ENCODE measurements around the gene CHD3. TPM values are rescaled to one million over a fixed set of nuclear protein-coding genes. Genes with fewer than 3 reads are reported as not detected.

Gene CHD3
- total RNA-seq, 2 donors from 2014 or later = 154 to 217 TPM

DNA sequence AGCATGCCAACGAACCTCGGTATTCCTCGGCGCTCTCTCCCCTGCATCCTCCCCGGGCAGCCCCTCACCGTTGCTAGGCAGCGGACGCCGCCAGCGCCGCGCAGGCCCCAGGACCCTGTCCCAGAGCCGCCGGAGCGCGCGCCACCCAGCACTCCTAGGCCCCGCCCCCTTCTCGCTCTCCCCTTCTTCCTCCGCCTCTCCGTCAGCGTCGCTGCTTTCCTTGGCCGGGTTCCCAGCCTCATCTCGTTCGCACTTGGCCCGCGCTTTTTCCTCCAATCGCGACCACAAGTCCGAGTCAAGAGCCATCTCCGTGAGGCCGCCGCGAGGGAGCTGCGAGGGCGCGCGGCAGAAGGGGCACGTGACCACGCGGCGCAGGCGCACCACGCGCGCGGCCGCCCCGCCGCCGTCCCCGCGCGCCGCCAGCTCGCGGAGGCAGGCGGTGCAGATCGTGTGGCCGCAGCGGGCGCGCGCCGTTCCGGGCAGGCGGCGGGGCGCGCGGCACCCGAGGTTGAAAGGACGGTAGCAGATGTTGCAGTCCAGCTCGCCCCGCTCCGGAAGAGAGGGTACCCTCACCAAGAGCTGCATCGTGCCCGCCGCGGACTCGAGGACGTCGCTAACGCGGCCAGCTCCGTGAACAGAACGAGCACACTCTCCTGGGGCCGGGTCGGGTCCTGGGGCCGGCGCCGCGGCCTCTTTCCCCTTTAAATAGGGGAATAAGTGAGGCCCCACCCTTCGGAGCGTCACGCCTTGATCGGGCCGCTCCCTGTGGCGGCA is 27.2 kb downstream of the CHD3 start, which contains the start of gene RNF227:
Gene RNF227 (minus strand): TSS at position 679 of the 774 bp plus-strand sequence. CDS start 94 bp downstream, at position 585.
- Mint-ChIP-seq H3K27ac (peak within 1 kb of the TSS; percentile 93), H3K4me1 (peaks cover 10% of the 10 kb centered on the region), H3K9me3 (no peaks in the 10 kb centered on the region), H3K4me3 (peak within 1 kb of the TSS; percentile 97), H3K36me3 (ENCODE audit: low read depth) (peaks cover 38% of the 10 kb centered on the region), H3K27me3 (no peaks in the 10 kb centered on the region)
- ATAC-seq (replicated peaks) = peak; percentile 85

- peak overlapping the region; percentile 97 for H3K4me3 Mint-ChIP-seq
- H3K27me3 Mint-ChIP-seq = no peaks in the 10 kb centered on the region
- H3K27ac Mint-ChIP-seq = peak overlapping the region; percentile 83
- peaks cover 10% of the 10 kb centered on the region for H3K4me1 Mint-ChIP-seq
- H3K9me3 Mint-ChIP-seq = no peaks in the 10 kb centered on the region
- peaks cover 38% of the 10 kb centered on the region for H3K36me3 Mint-ChIP-seq (ENCODE audit: low read depth)
- no peak for ATAC-seq (replicated peaks)
Measured at GRCh38 chr17:7916385-7916682, 27.7 kb downstream of the CHD3 start.

GRCh38 chr17:7916808-7917207 is 28.2 kb downstream of the CHD3 start:
- H3K27ac Mint-ChIP-seq = peak overlapping the region; percentile 83
- no peaks in the 10 kb centered on the region for H3K9me3 Mint-ChIP-seq
- ATAC-seq (replicated peaks) = no peak
- no peaks in the 10 kb centered on the region for H3K27me3 Mint-ChIP-seq
- H3K36me3 Mint-ChIP-seq (ENCODE audit: low read depth) = peaks cover 35% of the 10 kb centered on the region
- H3K4me3 Mint-ChIP-seq = peak overlapping the region; percentile 97
- H3K4me1 Mint-ChIP-seq = peaks cover 14% of the 10 kb centered on the region

- Mint-ChIP-seq H3K9me3 (no peaks in the 10 kb centered on the region), H3K27ac (peak overlapping the region; percentile 83), H3K4me1 (peaks cover 11% of the 10 kb centered on the region), H3K4me3 (peak overlapping the region; percentile 83), H3K36me3 (ENCODE audit: low read depth) (no peaks in the 10 kb centered on the region), H3K27me3 (no peaks in the 10 kb centered on the region)
- peak; percentile 43 for ATAC-seq (replicated peaks)
Measured at GRCh38 chr17:7922269-7922844, 33.8 kb downstream of the CHD3 start.

DNA sequence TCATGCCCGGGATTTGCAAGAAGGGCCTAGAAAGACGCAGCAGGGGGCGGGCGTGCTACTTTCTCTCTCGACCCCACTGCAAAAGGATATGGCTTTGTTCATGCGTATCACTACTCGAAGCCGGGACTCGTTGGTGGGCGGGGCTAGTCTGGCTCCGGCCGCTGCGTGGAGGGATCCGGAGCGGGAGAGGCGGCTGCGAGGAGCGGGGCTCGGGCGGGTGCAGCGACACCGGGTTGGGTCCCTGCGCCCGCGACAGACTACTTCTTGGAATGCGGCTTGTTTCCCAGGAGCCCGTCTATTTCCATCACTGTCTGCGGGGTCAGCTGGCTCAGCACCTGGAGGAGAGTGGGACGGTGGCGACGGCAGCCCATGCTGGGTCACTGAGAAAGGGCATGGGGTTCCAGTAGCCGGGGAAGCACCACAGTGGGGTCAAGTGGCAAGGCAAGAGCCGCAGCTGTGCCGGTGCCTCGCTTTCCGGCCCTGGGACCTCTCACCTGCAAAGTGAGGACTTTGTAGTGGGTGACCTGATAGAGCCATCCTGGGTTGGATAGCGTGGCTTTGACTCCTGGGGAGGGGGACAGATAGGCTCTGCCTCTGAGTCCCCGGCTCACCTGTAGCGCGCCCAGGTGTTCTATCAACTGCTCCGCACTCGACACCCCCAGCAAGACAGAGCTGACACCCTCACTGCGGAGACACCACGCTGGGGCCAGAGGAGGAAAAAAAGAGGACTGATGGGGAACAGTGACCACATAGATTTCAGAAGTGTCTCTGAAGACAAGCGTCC is 34.4 kb downstream of the CHD3 start:
- peaks cover 11% of the 10 kb centered on the region for H3K4me1 Mint-ChIP-seq
- peak overlapping the region; percentile 83 for H3K4me3 Mint-ChIP-seq
- H3K36me3 Mint-ChIP-seq (ENCODE audit: low read depth) = no peaks in the 10 kb centered on the region
- ATAC-seq (replicated peaks) = peak; percentile 95
- peak overlapping the region; percentile 83 for H3K27ac Mint-ChIP-seq
- H3K9me3 Mint-ChIP-seq = no peaks in the 10 kb centered on the region
- no peaks in the 10 kb centered on the region for H3K27me3 Mint-ChIP-seq

- no peak for ATAC-seq (replicated peaks)
Measured at GRCh38 chr17:7927596-7927995, 39.0 kb downstream of the CHD3 start.

DNA sequence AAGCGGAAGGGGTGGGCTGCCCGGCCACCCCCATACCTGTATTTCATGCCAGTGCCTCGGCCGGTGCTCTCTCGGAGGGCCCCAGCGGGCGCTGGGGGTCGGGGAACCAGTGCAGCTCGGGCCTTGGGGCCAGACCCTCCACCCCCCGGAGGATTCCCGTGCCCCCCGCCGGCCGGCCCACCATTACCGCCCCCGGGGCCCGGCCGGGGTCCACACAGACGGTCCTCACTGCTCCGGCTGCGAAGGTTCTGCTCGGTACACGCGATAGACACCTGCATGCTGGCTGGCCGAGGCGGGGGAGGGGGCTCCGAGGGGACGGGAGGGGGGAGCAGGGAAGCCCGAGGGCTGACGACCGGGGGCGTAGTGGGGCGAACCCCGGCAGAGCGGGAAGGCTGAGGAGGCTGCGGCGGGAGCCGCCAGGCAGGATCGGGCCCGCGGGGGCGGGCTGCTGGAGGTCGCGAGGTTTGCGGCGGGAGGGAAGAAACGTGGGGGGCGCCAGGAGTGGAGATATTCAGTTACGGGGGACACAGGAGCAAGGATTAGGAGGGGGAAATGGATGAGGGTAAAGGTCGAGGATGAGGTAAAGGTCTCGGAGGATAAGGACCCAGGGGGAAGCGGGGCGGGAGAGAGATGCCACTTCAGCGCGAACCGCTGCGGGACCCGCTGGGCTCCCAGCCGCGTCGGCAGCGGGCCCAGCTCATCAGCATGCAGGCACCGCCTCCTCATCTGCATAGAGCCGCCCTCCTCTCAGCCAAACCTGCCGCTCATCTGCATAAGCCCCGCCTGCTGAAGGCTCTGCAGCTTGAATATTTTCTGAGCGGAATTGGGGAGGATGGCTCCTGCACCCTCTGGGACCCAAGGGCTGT is 40.8 kb downstream of the CHD3 start, which contains the start of gene KCNAB3:
Gene KCNAB3 (minus strand): TSS at position 699 of the 866 bp plus-strand sequence. CDS start 421 bp downstream, at position 278.
- peak; percentile 20 for ATAC-seq (replicated peaks)
- H3K9me3 Mint-ChIP-seq = no peaks in the 10 kb centered on the region

More at GRCh38 chr17:7927596-7927995, 39.0 kb downstream of the CHD3 start:
- Mint-ChIP-seq H3K4me1 (peaks cover 8% of the 10 kb centered on the region), H3K36me3 (ENCODE audit: low read depth) (peaks cover 25% of the 10 kb centered on the region), H3K27ac (no peak overlapping the region), H3K4me3 (no peak overlapping the region), H3K9me3 (no peaks in the 10 kb centered on the region), H3K27me3 (no peaks in the 10 kb centered on the region)

DNA sequence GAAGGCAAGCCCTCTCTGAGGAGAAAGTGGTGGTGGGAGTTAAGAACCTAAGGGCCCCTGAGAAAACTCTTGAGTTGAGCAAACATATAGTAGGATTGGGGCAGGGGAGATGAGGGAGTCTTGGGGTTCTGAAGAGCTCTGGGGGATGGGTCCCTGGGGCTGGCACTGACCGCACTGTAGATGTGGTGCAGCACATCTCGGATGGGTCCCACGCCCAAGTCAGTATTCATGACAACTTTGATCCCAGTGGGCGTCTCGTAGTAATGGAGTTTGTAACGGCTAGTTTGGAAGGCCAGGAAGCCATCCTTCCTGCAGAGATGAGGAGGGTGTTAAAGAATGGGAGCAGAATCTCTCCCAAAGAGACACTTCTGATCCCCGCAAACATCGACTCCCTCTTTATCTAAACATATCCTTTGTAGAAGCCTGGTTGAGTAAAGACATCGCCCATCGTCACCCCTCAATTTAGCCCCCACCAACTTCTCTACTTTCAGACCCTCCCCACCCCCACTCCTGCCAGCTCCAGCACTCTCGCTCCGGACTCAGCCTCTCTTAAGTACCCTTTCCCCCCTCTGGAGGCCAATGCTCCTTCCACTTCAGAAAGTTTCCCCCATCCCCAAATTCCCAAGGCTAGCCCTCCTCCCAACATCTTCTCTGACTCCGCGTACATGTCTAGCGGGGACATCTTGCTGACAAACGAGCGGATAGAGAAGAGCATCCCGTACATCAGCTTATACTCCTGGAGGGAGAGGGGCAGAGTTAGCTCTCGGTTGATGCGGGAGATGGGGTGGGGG is 42.4 kb downstream of the CHD3 start:
- Mint-ChIP-seq H3K4me3 (peak overlapping the region; percentile 95), H3K9me3 (no peaks in the 10 kb centered on the region), H3K27me3 (no peaks in the 10 kb centered on the region), H3K27ac (peak overlapping the region; percentile 97), H3K4me1 (peaks cover 23% of the 10 kb centered on the region), H3K36me3 (ENCODE audit: low read depth) (peaks cover 59% of the 10 kb centered on the region)
- ATAC-seq (replicated peaks) = no peak

More for the DNA sequence above, 40.8 kb downstream of the CHD3 start, which contains the start of gene KCNAB3:
- Mint-ChIP-seq H3K27me3 (no peaks in the 10 kb centered on the region), H3K4me3 (peak within 1 kb of the TSS; percentile 95), H3K36me3 (ENCODE audit: low read depth) (peaks cover 42% of the 10 kb centered on the region), H3K4me1 (peaks cover 17% of the 10 kb centered on the region), H3K27ac (peak within 1 kb of the TSS; percentile 97)

GRCh38 chr17:7931709-7932482 is 43.3 kb downstream of the CHD3 start, which contains the start of the genes CNTROB and TRAPPC1:
Gene CNTROB, plus strand, starts transcription at chr17:7932206. Its CDS starts 874 bp downstream, at chr17:7933080.
Gene TRAPPC1, minus strand, starts transcription at chr17:7931946. Its CDS starts 117 bp downstream, at chr17:7931829.
- Mint-ChIP-seq H3K9me3 (no peaks in the 10 kb centered on the region), H3K4me3 (peak within 1 kb of the TSS; percentile 95)

GRCh38 chr17:7932483-7932891 is 43.9 kb downstream of the CHD3 start:
- Mint-ChIP-seq H3K27ac (peak overlapping the region; percentile 97), H3K9me3 (no peaks in the 10 kb centered on the region), H3K36me3 (ENCODE audit: low read depth) (peaks cover 73% of the 10 kb centered on the region), H3K4me1 (peaks cover 28% of the 10 kb centered on the region), H3K27me3 (no peaks in the 10 kb centered on the region), H3K4me3 (peak overlapping the region; percentile 95)
- peak; percentile 41 for ATAC-seq (replicated peaks)

More at GRCh38 chr17:7931709-7932482, 43.3 kb downstream of the CHD3 start, which contains the start of the genes CNTROB and TRAPPC1:
- Mint-ChIP-seq H3K27ac (peak within 1 kb of the TSS; percentile 97), H3K27me3 (no peaks in the 10 kb centered on the region), H3K4me1 (peaks cover 26% of the 10 kb centered on the region), H3K36me3 (ENCODE audit: low read depth) (peaks cover 67% of the 10 kb centered on the region)
- ATAC-seq (replicated peaks) = peak; percentile 98

- peak overlapping the region; percentile 97 for H3K27ac Mint-ChIP-seq
- peaks cover 78% of the 10 kb centered on the region for H3K36me3 Mint-ChIP-seq (ENCODE audit: low read depth)
- peak overlapping the region; percentile 95 for H3K4me3 Mint-ChIP-seq
- H3K4me1 Mint-ChIP-seq = peaks cover 28% of the 10 kb centered on the region
- ATAC-seq (replicated peaks) = no peak
- H3K9me3 Mint-ChIP-seq = no peaks in the 10 kb centered on the region
- no peaks in the 10 kb centered on the region for H3K27me3 Mint-ChIP-seq
Measured at GRCh38 chr17:7932949-7933348, 44.4 kb downstream of the CHD3 start.

DNA sequence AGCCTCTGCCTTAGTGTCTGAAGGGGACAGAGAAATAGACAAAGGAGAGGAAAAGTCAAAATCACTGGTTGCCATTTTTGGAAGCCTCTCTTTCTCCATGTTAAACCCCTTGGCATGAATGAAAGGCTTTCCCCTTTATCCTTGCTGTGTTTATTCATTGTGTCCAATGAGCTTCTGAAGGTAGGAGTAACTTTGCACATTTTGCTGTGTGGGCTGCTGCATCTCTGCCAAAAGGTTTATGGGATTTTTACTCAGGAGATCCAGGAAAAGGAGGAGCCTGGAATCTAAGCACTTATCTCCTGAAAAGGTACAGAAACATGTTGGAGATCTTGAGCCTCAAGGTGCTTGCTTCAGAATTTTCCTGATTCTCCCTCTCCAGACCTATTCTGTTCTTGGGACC is 47.3 kb downstream of the CHD3 start:
- H3K27me3 Mint-ChIP-seq = no peaks in the 10 kb centered on the region
- peak overlapping the region; percentile 46 for H3K27ac Mint-ChIP-seq
- peaks cover 28% of the 10 kb centered on the region for H3K4me1 Mint-ChIP-seq
- no peak for ATAC-seq (replicated peaks)
- no peaks in the 10 kb centered on the region for H3K9me3 Mint-ChIP-seq
- H3K4me3 Mint-ChIP-seq = peak overlapping the region; percentile 10
- H3K36me3 Mint-ChIP-seq (ENCODE audit: low read depth) = peaks cover 97% of the 10 kb centered on the region

All from activated T-helper 17 cell treated with anti-CD3 and anti-CD28 coated beads, Interleukin-2, amount 50 U/mL, for 72 hours (primary cell).